GM12872 (cell line): Measurements from ENCODE around the gene NBL1.

Experiments used
- CTCF ChIP-seq: IDR thresholded peaks from 3 replicates; pipeline ENCODE4 v1.5.1; 2011; ENCODE audit warnings: low read depth, mild to moderate bottlenecking, low read length, moderate library complexity; ENCODE audit not compliant: insufficient read depth

Gene NBL1

GRCh38 chr1:19623523-19623922 is 20.6 kb upstream of the NBL1 start:
- no peak for TF ChIP-seq CTCF

- no peak for TF ChIP-seq CTCF
Observed at GRCh38 chr1:19625291-19625937, 18.7 kb upstream of the NBL1 start.

- no peak for TF ChIP-seq CTCF
Observed at GRCh38 chr1:19628879-19629278, 15.2 kb upstream of the NBL1 start.

GRCh38 chr1:19629357-19629756 is 14.8 kb upstream of the NBL1 start:
- TF ChIP-seq CTCF, result no peak

GRCh38 chr1:19630720-19631395 is 13.3 kb upstream of the NBL1 start:
- no peak for TF ChIP-seq CTCF

GRCh38 chr1:19632211-19632610 is 11.9 kb upstream of the NBL1 start:
- no peak for TF ChIP-seq CTCF

- no peak for TF ChIP-seq CTCF
Observed at GRCh38 chr1:19633106-19633505, 11.0 kb upstream of the NBL1 start.
